ENCODE results near the gene EIF3C.
A peak's percentile ranks its signal among the peaks of the same experiment; 100 is the strongest.
"Not testable (repeated sequence)": the region's sequence is repeated elsewhere in the genome, so short reads cannot be mapped to it uniquely, and the experiment has no call there.

EIF3C gene

GRCh38 chr16:28749997-28750465 is 38.8 kb downstream of the EIF3C start:
- DNase-seq = peak; percentile 34

- not testable (repeated sequence) for DNase-seq
Observed at GRCh38 chr16:28750469-28751067, 39.3 kb downstream of the EIF3C start.

GRCh38 chr16:28751487-28751886 is 40.2 kb downstream of the EIF3C start, which contains the start of gene NPIPB9:
Gene NPIPB9, plus strand, starts transcription at chr16:28751787.
- not testable (repeated sequence) for DNase-seq

- not testable (repeated sequence) for DNase-seq
Observed at GRCh38 chr16:28781697-28782096, 70.4 kb downstream of the EIF3C start.

GRCh38 chr16:28782357-28782756 is 71.1 kb downstream of the EIF3C start:
- not testable (repeated sequence) for DNase-seq

Measured in stimulated activated CD4-positive, alpha-beta T cell treated with anti-CD3 and anti-CD28 coated beads, Interleukin-12 subunit alpha, Interleukin-12 subunit beta, amount 100 ng/mL, for 4 hours (primary cell).